DND-41 (cell line): ENCODE results near the gene PHKB.

ENCODE experiments used
- EZH2 ChIP-seq: IDR thresholded peaks from 3 replicates; pipeline ENCODE4 v1.6.1; 2012; ENCODE audit warnings: borderline replicate concordance, low read depth, mild to moderate bottlenecking, moderate library complexity, low read length, inconsistent platforms; ENCODE audit not compliant: severe bottlenecking
- TF ChIP-seq, protein P1 (sequence below): IDR thresholded peaks from 2 replicates; pipeline ENCODE4 v1.5.1; 2012; ENCODE audit warnings: borderline replicate concordance, low read length, moderate library complexity, mild to moderate bottlenecking; ENCODE audit not compliant: poor library complexity, severe bottlenecking; ENCODE audit errors: extremely low read depth

DNA sequence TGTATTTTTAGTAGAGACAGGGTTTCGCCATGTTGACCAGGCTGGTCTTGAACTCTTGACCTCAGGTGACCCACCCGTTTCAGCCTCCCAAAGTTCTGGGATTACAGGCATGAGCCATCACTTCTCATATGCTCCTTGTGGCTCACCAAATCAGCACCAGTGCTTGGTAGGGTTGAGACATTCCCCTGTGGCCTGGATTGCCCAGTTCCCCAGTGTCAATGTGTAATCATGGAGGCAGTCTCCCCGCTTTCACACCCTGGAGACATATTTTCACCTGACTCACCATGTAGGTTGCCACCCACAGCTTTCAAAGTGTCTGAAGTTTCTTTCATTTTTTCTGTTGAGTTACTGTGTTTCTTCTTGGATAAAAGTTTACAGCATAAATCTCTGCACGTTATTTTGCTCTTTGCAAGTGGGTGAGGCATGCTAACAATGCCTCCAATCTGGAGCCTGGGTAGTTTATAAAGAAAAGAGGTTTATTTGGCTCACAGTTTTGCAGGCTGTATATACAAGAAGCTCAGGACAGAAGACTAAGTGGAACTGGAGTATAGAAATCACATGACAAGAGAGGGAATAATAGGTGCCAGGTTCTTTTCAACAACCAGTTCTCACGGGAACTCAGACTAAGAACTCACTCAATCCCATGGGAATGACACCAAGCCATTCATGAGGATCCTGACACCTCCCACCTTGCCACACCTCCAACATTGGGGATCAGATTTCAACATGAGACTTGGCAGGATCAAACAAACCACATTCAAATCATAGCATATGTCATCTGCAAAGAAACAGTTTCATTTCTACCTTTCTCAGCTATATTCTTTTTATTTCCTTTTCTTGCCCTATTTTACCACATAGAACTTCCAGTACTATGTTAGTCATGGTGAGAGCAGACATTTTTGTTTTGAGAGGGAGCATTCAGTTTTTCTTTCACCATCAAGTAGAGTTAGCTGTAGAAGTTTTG is 113.2 kb downstream of the PHKB start:
- TF ChIP-seq, protein P1, sequence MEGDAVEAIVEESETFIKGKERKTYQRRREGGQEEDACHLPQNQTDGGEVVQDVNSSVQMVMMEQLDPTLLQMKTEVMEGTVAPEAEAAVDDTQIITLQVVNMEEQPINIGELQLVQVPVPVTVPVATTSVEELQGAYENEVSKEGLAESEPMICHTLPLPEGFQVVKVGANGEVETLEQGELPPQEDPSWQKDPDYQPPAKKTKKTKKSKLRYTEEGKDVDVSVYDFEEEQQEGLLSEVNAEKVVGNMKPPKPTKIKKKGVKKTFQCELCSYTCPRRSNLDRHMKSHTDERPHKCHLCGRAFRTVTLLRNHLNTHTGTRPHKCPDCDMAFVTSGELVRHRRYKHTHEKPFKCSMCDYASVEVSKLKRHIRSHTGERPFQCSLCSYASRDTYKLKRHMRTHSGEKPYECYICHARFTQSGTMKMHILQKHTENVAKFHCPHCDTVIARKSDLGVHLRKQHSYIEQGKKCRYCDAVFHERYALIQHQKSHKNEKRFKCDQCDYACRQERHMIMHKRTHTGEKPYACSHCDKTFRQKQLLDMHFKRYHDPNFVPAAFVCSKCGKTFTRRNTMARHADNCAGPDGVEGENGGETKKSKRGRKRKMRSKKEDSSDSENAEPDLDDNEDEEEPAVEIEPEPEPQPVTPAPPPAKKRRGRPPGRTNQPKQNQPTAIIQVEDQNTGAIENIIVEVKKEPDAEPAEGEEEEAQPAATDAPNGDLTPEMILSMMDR: no peak
- no peak for TF ChIP-seq EZH2
